GM21390 (cell line): Measurements from ENCODE around the gene PSG5.
"Not testable (repeated sequence)": the region's sequence is repeated elsewhere in the genome, so short reads cannot be mapped to it uniquely, and the experiment has no call there.

Source experiments
- ATAC-seq: cut with Tn5 transposase; IDR thresholded peaks from one replicate; pipeline ENCODE4 v1.9.1; 2021; ENCODE audit not compliant: unreplicated experiment

The PSG5 gene

DNA sequence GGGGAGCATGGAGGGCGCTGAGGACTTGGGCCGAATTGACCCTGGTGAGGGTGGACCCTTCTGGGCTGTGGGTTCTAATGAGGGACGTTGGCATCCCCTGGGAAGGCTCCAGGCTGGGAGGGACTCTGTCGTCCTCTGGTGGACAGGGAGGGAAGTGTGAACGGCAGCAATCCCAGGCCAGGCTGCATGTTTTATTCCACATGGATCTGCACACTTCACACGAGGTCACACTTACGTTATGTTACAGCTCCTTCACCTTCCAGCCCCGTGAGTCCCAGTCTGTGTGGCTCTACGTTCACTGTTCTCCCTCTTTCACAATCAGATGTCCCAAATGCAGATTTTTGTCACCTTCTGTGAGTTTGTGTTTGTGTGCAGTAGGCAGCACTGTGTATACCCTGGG is 1.8 kb upstream of the PSG5 start:
- ATAC-seq: not testable (repeated sequence)

- ATAC-seq: not testable (repeated sequence)
Measured at GRCh38 chr19:43181869-43182771, 4.2 kb downstream of the PSG5 start.

DNA sequence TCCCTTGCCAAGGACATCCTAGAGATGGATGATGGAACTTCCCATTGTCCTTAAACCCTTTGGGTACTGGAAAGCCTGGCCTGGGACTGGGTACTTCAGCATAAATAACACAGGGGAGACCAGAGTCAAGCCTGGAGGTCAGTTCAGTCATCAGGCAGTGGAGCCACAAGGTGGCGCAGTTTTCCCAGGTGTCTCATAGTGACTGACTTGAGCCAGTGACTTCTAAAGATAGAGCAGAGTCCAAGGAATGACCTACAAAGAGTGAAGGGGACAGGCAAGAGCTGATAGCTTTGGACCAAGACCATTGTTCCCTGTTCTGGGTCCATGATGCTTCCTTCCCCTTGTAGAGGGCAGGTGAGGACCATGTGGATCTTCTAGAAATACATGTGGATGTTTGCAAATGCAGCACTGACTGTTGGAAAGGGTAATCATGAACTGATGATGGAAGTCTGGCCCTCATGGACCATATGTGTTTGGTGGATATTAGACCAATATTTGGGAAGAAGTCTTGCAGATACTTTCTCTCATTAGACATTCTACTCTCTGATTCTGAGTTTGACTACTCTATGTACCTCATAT is 6.7 kb downstream of the PSG5 start:
- ATAC-seq: not testable (repeated sequence)

DNA sequence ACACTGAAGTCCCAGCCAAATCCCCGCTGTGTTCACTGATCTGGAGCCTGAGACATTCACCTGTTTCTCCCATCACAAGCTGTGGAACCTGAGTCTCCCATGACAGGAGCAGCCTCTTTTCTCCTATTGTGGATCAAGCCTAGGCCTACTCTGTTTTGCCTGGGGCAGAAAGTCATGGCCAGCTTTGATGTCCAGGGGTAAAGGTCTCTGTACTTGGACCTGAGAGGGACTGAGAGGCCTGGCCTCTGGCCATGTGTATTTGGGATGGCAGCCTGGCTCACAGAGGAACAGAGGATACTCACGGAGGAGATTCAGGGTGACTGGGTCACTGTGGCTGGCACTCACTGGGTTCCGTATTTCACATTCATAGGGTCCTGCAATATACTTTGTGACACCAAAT is 7.8 kb downstream of the PSG5 start:
- not testable (repeated sequence) for ATAC-seq

DNA sequence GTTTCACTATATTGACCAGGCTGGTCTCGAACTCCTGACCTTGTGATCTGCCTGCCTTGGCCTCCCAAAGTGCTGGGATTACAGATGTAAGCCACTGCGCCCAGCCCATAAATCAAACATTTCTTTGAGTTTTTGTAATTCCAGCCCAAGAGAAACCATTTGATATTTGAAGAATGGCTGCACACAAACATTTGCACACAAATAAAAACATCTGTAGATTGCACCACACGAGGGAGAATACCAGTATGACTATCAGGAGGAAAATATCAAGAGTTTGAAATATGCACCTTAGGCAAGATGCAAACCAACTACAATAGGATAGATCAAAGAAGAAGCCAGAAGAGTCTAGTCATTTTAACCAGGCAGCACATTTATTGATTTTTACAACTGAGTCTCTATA is 20.4 kb downstream of the PSG5 start:
- ATAC-seq: not testable (repeated sequence)

- ATAC-seq: not testable (repeated sequence)
Measured at GRCh38 chr19:43163135-43163534, 23.2 kb downstream of the PSG5 start.

DNA sequence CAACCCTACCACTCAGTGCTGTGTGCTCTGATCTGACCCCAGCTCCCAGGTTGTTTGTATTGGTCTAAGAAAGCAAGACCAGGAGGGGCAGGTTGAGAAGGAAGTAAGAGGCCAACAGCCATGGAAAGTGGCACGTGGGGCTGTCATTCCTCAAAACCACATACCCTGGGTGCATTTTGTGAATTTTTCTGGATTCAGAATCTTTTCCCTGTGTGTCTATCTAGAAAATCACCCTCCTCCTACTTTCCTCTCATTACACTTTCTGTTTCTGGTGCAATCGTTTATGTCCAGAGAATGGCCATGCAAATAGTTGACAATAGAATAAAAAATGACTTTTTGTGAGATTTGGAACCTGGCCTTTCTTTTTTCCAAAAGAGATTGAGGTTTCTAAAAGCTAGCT is 24.1 kb downstream of the PSG5 start:
- ATAC-seq: not testable (repeated sequence)

DNA sequence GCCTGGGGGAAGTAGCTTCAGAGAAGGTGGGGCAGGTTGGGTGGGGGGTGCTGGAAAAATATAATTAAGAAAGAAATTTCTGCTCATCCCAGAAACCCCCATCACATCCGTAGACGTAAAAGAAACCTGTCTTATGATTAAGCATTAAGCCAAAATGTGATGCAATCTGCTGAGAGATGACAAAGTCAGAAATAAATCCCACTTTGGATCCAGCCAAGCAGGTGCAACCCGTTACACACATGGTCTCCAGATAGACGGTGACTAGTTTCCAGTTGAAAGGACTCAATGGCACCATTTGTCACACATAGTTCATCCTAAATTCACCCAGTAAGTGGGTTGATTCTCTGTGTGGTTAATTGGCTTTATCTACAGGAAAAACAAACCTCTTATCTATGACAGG is 34.1 kb downstream of the PSG5 start:
- no peak for ATAC-seq

- not testable (repeated sequence) for ATAC-seq
Measured at GRCh38 chr19:43149788-43150187, 36.5 kb downstream of the PSG5 start.

GRCh38 chr19:43148233-43148632 is 38.1 kb downstream of the PSG5 start:
- no peak for ATAC-seq

- not testable (repeated sequence) for ATAC-seq
Measured at GRCh38 chr19:43141763-43142162, 44.6 kb downstream of the PSG5 start.

GRCh38 chr19:43132696-43133095 is 53.6 kb downstream of the PSG5 start:
- ATAC-seq: no peak

DNA sequence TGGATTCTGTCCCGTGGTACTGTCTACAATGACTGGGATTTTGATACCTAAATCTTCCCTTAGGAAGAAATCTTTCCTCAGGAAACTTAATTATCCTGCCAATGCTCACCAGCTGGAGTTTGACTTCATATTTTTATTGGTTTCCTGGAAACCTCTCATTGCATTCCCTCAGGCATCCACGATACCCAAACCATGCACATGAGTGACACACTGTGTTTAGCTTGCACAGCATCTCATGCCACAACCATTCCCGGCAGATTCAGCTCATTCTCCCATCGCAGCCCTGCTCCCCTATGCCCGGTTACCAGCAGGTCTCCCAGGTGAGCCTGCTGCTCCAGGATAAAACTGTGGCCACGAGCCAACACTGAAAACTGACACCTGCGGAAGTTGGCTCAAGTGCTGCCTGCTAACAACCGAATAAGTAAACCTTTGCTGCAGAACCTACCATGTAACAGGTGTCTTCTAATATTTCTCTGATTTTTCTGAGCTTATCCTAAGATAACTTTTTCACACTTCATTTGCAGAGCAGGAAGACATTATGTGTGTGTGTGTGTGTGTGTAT is 55.0 kb downstream of the PSG5 start:
- ATAC-seq: not testable (repeated sequence)

DNA sequence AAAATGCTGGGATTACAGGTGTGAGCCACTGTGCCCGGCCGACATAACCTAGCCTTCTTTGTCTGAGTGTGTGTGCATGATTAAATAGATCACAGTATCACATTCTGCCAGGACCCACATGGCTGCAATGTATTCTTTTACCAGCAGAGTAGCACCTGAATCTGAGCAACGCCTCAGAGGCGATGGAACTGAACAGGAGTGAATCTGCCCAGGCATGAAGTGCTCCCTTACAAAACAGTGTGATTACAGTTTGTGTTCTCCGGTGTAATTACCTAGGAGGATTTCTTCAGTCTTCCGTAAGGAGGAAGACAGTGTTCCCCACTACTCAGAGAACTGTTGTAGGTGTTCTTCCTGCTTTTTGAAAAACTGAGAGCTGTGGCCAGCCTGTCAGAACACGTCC is 57.1 kb downstream of the PSG5 start:
- not testable (repeated sequence) for ATAC-seq

- not testable (repeated sequence) for ATAC-seq
Measured at GRCh38 chr19:43127336-43127735, 59.0 kb downstream of the PSG5 start.

GRCh38 chr19:43126720-43127119 is 59.6 kb downstream of the PSG5 start:
- ATAC-seq: no peak

- ATAC-seq: no peak
Measured at GRCh38 chr19:43124360-43124759, 62.0 kb downstream of the PSG5 start.

GRCh38 chr19:43120433-43121026 is 65.8 kb downstream of the PSG5 start:
- ATAC-seq: not testable (repeated sequence)

GRCh38 chr19:43119526-43119925 is 66.8 kb downstream of the PSG5 start:
- not testable (repeated sequence) for ATAC-seq
